PC-3 (cell line): ENCODE data around the gene CBARP. TPM values are rescaled to one million over a fixed set of nuclear protein-coding genes. Genes with fewer than 3 reads are reported as not detected.

Source experiments
- ATAC-seq: fragments of 200-7000 bp; cut with Tn5 transposase; 2 replicates; pipeline ENCODE4 v1.9.1; 2020; ENCODE audit warnings: mild to moderate bottlenecking, moderate library complexity
- BruUV-seq: library from RNA; stranded (reverse); fragments of 400-500 nt; replicated peaks from 2 replicates; lab custom pipeline; 2021; lab: Mats Ljungman, UMichigan
- CTCF ChIA-PET: fragments of 300-600 bp; sonication (Branson Sonifier 250); formaldehyde crosslinking; loops from one replicate; lab custom pipeline; 2022; ENCODE audit warnings: antibody characterized with exemption; lab: Charles Lee
- POLR2A ChIA-PET: fragments of 300-600 bp; sonication (Branson Sonifier 250); formaldehyde crosslinking; loops from one replicate; lab custom pipeline; 2022; ENCODE audit warnings: antibody characterized with exemption; ENCODE audit not compliant: unreplicated experiment; lab: Charles Lee
- DNase-seq: peaks from one replicate; pipeline ENCODE4 v3.0.0-alpha.2; 2015
- H2AFZ ChIP-seq: fragments of 300-600 bp; sonication (generic); 2 replicates; pipeline ENCODE4 v1.6.0; 2016; ENCODE audit warnings: antibody characterized with exemption, low read length
- H3F3A ChIP-seq: fragments of 300-600 bp; sonication (generic); one replicate; pipeline ENCODE4 v1.6.0; 2017; ENCODE audit warnings: antibody characterized with exemption, low read length, control low read depth, mild to moderate bottlenecking; ENCODE audit not compliant: unreplicated experiment
- H3K27ac ChIP-seq: fragments of 300-600 bp; sonication (generic); 2 replicates; pipeline ENCODE4 v1.5.1; 2016; ENCODE audit warnings: mild to moderate bottlenecking, low read length
- H3K27me3 ChIP-seq: fragments of 300-600 bp; sonication (generic); 2 replicates; pipeline ENCODE4 v1.6.1; 2016; ENCODE audit warnings: low read length, mixed read lengths
- H3K36me3 ChIP-seq: fragments of 300-600 bp; sonication (generic); 2 replicates; pipeline ENCODE4 v1.6.1; 2016; ENCODE audit warnings: low read depth, mixed run types, low read length, mixed read lengths
- H3K4me1 ChIP-seq: fragments of 300-600 bp; sonication (generic); 2 replicates; pipeline ENCODE4 v1.5.1; 2016; ENCODE audit warnings: low read length; ENCODE audit not compliant: insufficient read depth
- H3K4me2 ChIP-seq: fragments of 300-600 bp; sonication (generic); 2 replicates; pipeline ENCODE4 v1.6.0; 2016; ENCODE audit warnings: low read length
- H3K4me3 ChIP-seq: fragments of 300-600 bp; sonication (generic); 2 replicates; pipeline ENCODE4 v1.5.1; 2016; ENCODE audit warnings: mild to moderate bottlenecking, low read length, mixed read lengths
- H3K79me2 ChIP-seq: fragments of 300-600 bp; sonication (generic); 2 replicates; pipeline ENCODE4 v1.6.1; 2017; ENCODE audit warnings: low read length, mixed read lengths
- H3K9ac ChIP-seq: fragments of 300-600 bp; sonication (generic); 2 replicates; pipeline ENCODE4 v1.6.0; 2016; ENCODE audit warnings: mild to moderate bottlenecking, low read length
- H3K9me2 ChIP-seq: fragments of 300-600 bp; sonication (generic); replicated peaks from 2 replicates; pipeline ENCODE4 v1.6.1; 2016; ENCODE audit warnings: mixed run types, low read length, mixed read lengths
- H3K9me3 ChIP-seq: fragments of 300-600 bp; sonication (generic); 2 replicates; pipeline ENCODE4 v1.6.1; 2016; ENCODE audit warnings: low read length, mixed read lengths
- H4K20me1 ChIP-seq: fragments of 300-600 bp; sonication (generic); 2 replicates; pipeline ENCODE4 v1.6.1; 2016; ENCODE audit warnings: low read length, mixed read lengths
- CTCF ChIP-seq: fragments of 300-600 bp; sonication (generic); conservative IDR thresholded peaks from 2 replicates; pipeline ENCODE4 v1.5.1; 2017; ENCODE audit warnings: antibody characterized with exemption, low read depth, mild to moderate bottlenecking, low read length
- EZH2 ChIP-seq: fragments of 300-600 bp; sonication (generic); IDR thresholded peaks from one replicate; pipeline ENCODE4 v1.6.1; 2017; ENCODE audit warnings: antibody characterized with exemption, mild to moderate bottlenecking, low read length; ENCODE audit not compliant: unreplicated experiment
- EZH2phosphoT487 ChIP-seq: fragments of 300-600 bp; sonication (generic); IDR thresholded peaks from 2 replicates; pipeline ENCODE4 v1.6.1; 2018; ENCODE audit warnings: mild to moderate bottlenecking, antibody characterized with exemption, low read length, borderline replicate concordance
- intact Hi-C: fragments of 100-400 bp; cut with micrococcal nuclease; formaldehyde crosslinking; loops from 2 replicates; pipeline ENCODE4 v1.9.0; 2023
- total RNA-seq: library from RNA; depleted of rRNA; stranded (reverse); fragments of >200 nt; gene quantifications from 2 replicates; pipeline ENCODE4 v1.2.3, GENCODE V29; 2014

The CBARP gene
- total RNA-seq, 1 experiment from 2014 or later, result 3.3 TPM

DNA sequence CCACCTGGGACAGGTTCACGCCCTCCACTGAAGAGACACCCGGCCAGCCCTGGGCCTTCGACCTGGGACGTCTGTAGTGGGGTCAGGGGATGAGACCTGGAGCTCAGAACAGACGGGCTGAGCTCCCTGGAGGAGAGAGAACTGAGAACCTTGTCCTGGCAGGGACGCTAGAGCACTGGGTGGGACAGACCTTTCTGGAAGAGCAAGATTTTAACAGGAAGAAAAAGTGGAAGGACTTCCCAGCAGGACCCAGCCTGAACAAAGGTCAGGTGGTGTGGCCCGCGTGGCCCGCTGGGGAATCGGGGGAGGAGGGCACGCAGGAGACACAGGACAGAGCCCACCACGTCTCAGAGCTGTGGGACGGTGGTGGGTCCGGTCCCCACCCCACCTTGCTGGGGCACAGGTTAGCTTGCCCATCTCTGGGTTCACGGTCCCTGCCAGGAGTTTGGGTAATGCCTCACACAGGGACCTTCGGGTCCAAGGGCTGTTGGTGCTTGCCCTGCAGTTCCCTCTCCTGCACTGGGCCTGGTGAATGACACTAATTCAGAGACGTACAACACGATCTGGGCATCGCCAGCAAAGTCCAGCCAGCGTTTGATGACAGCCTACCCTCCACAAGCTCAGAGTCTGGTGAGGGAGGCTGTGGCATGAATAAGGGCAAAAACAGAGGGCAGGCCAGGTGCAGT is 46.6 kb upstream of the CBARP start:
- H3K27ac ChIP-seq, result no peak overlapping the region
- no peaks in the 10 kb centered on the region for H4K20me1 ChIP-seq
- intact Hi-C loops, result no loop called here
- ChIA-PET CTCF (no interaction called here), POLR2A (no interaction called here)
- TF ChIP-seq EZH2phosphoT487, result no peak
- TF ChIP-seq CTCF, result no peak
- TF ChIP-seq EZH2, result no peak
- no peaks in the 10 kb centered on the region for H3K36me3 ChIP-seq
- H3K4me1 ChIP-seq, result no peaks in the 10 kb centered on the region
- ATAC-seq, result no peak
- H3K9me3 ChIP-seq, result no peaks in the 10 kb centered on the region
- H3K9ac ChIP-seq, result no peak overlapping the region
- H3K4me2 ChIP-seq, result no peak overlapping the region
- no peak overlapping the region for H2AFZ ChIP-seq
- no TSS peak for BruUV-seq
- no peak overlapping the region for H3K4me3 ChIP-seq
- no peak for DNase-seq
- no peaks in the 10 kb centered on the region for H3K9me2 ChIP-seq
- no peaks in the 10 kb centered on the region for H3K79me2 ChIP-seq
- H3F3A ChIP-seq, result no peaks in the 10 kb centered on the region
- H3K27me3 ChIP-seq, result peaks cover 31% of the 10 kb centered on the region

DNA sequence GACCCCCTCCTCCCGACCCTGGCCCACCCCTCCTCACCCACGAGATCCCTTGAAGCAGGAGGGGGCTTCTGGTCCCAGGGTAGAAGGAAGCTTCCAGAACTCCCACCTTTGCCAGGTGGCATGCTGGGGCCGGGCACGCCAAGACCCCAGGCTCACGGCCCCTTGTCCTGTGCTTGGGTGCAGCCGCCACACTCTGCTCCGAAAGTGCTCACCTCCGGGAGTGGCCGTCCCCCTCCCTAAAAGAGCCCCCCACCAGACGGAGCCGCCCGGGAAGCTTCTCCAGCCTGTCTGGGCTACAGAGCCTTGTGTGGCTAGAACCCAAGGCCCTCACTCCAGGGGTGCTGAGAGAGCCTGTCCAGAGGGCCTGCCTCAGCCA is 46.1 kb upstream of the CBARP start:
- H3K9me2 ChIP-seq, result no peaks in the 10 kb centered on the region
- no peaks in the 10 kb centered on the region for H3K79me2 ChIP-seq
- ChIA-PET POLR2A (no interaction called here), CTCF (no interaction called here)
- no peaks in the 10 kb centered on the region for H3K9me3 ChIP-seq
- H3K4me3 ChIP-seq, result no peak overlapping the region
- H3K4me1 ChIP-seq, result no peaks in the 10 kb centered on the region
- DNase-seq (no peak), ATAC-seq (no peak)
- intact Hi-C loops, result no loop called here
- BruUV-seq, result no TSS peak
- H2AFZ ChIP-seq, result no peak overlapping the region
- H3K27ac ChIP-seq, result no peak overlapping the region
- H3K36me3 ChIP-seq, result no peaks in the 10 kb centered on the region
- no peak overlapping the region for H3K9ac ChIP-seq
- TF ChIP-seq CTCF, result no peak
- no peak for TF ChIP-seq EZH2phosphoT487
- no peak for TF ChIP-seq EZH2
- H3F3A ChIP-seq, result no peaks in the 10 kb centered on the region
- H3K27me3 ChIP-seq, result peaks cover 25% of the 10 kb centered on the region
- no peaks in the 10 kb centered on the region for H4K20me1 ChIP-seq
- no peak overlapping the region for H3K4me2 ChIP-seq

GRCh38 chr19:1283207-1283916 is 45.6 kb upstream of the CBARP start:
- H3K4me1 ChIP-seq, result no peaks in the 10 kb centered on the region
- H3K27me3 ChIP-seq, result peaks cover 24% of the 10 kb centered on the region
- no peak overlapping the region for H3K9ac ChIP-seq
- H3F3A ChIP-seq, result no peaks in the 10 kb centered on the region
- BruUV-seq, result no TSS peak
- no peaks in the 10 kb centered on the region for H4K20me1 ChIP-seq
- intact Hi-C loops, result no loop called here
- no peak for TF ChIP-seq EZH2
- TF ChIP-seq EZH2phosphoT487, result no peak
- no peak for TF ChIP-seq CTCF
- no peak overlapping the region for H2AFZ ChIP-seq
- no peak overlapping the region for H3K4me3 ChIP-seq
- no peaks in the 10 kb centered on the region for H3K9me2 ChIP-seq
- no peak overlapping the region for H3K27ac ChIP-seq
- H3K36me3 ChIP-seq, result no peaks in the 10 kb centered on the region
- CTCF ChIA-PET, result no interaction called here
- POLR2A ChIA-PET, result no interaction called here
- ATAC-seq (no peak), DNase-seq (no peak)
- H3K4me2 ChIP-seq, result no peak overlapping the region
- H3K9me3 ChIP-seq, result no peaks in the 10 kb centered on the region
- H3K79me2 ChIP-seq, result no peaks in the 10 kb centered on the region
